Endothelial cell of coronary artery (primary cell): ENCODE data around the gene EHD4. TPM values are rescaled to one million over a fixed set of nuclear protein-coding genes. Genes with fewer than 3 reads are reported as not detected.

Experiments used
- total RNA-seq: library from RNA; depleted of rRNA; stranded (reverse); fragments of >200 nt; gene quantifications from 2 replicates; pipeline ENCODE4 v1.2.3, GENCODE V29; 2014

EHD4 gene
- total RNA-seq: 117 and 152 TPM in 2 replicates

DNA sequence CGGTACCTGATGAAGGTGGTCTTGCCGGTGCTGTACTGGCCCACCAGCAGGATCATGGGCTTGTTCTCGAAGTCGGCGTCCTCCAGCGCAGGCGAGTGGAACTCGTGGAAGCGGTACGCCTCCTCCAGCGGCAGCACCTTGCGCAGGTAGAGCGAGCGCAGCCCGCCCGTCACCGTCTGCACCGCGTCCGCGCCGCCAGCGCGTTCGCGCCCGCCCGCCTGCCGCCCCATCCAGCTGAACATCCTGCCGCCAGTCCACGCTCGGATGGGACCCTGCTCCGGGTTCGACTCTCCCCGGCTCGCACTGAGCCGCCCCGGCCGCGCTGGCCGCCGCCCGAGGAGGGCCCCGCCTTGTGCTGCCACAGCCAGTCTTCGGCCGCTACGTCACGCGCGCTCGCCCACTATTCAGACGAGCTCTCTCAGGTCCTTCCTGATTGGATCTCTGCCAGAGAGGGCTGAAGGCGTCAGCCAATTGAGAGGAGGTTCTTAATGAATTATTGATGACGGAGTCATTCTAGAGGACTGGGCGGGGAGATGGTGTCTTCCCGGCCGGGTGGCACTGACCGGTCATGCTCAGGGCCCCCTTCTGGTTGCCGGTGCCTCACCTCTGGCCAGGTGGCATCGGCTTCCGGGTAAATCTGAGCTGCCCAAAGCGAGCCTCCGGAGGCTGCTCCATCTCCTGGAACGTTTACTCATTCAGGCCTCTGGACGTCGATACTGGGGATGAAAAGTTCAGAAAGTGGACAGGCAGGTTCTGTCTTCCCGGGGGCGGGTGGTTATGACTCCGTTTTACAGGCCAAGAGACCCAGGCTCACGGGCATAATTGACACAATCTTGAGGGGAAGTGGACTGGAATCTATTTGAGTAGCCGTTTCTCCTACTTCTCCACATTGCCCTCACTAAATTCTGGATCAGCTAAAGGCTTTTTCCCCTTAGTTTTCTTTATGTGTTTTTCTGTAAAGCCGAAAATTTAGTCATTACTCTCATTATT is at the start of gene EHD4:
Gene EHD4 (minus strand): TSS at position 305 of the 990 bp plus-strand sequence. CDS start 63 bp downstream, at position 242.

DNA sequence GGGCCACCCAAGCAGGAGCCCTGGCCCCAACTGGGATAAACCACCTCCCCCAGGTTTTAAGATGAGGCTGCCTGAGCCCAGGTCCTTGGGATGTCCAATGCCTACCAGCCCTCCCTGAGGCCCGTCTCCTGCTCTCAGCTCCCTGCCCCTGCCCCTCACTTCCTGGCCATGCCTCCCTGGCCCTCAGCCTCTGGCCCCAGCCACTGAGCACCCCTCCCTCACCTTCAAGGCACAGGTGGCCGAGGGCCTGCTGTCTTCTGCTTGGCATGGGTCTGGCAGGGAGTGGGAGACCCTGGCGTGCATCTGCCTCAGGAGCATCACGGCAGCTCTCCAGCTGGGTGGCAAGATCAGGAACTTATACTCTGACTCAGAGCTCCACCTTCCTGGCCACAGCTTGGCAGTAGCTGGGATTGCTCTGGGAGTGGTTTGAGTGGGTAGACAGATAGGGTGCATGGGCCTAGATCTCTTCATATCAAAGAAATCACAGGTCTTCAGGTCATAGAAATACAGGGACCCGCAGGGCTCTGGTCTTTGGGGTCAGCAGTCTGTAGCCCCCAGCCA is 48.4 kb upstream of the EHD4 start, which contains the start of gene PLA2G4E:
Gene PLA2G4E (minus strand): TSS at position 330 of the 561 bp plus-strand sequence. CDS start 12 bp downstream, at position 318.

DNA sequence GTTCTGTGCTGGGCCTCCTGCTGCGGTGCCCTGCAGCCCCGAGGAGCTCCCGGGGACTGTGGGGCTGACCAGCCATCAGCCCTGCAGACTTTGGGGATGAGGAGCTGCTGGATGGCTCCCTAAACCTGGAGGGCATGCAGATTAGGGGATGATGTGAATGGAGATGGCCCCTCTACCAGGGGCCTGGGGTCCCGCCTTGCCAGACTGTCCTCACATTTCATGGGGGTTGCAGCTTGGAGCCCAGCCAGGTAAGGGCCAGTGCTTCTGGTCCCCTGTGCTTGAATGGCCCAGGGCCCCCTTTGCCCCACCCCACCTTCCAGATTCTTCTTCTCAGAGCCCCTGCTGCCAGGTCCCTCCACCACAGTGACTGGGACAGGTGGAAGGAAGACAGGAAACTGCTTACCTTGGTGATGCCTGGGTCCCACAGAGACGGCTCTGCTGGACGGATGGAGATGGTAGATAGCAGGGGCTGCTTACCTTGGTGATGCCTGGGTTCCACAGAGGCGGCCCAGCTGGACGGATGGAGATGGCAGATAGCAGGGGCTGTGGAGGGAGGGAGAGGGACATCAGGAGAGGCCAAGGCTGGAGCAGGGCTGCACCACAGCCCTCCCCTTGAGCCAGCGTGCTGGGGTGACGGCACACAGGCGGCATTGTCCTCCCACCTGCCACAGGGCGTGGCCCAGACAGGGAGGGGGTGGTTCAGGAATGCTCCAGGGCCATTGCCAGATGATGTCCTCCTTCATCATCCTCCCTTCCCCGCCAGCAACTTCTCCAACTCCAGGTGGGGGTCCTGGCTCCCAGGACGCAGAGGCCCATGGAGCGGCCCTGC is 78.7 kb downstream of the EHD4 start, which contains the start of gene SPTBN5:
Gene SPTBN5 (minus strand): TSS at position 632 of the 829 bp plus-strand sequence. CDS start 556 bp downstream, at position 76.

Other genes starting within 250 kb of the EHD4 start
- gene MAPKBP1, start 198.1 kb downstream of the EHD4 start, total RNA-seq: 18.3 and 22.3 TPM in 2 replicates
- gene JMJD7, start 144.5 kb downstream of the EHD4 start, total RNA-seq: 2.5 and 2.7 TPM in 2 replicates
- 0.27 and 1.2 TPM in 2 replicates for gene PLA2G4B, start 133.7 kb downstream of the EHD4 start, total RNA-seq
- gene SPTBN5, start 78.5 kb downstream of the EHD4 start, total RNA-seq: 6.3 and 10.5 TPM in 2 replicates
- not detected in 2 replicates for gene PLA2G4E, start 48.5 kb upstream of the EHD4 start, total RNA-seq
- not detected in 2 replicates for gene PLA2G4D, start 122.0 kb upstream of the EHD4 start, total RNA-seq
- not detected in 2 replicates for gene PLA2G4F, start 184.1 kb upstream of the EHD4 start, total RNA-seq
- 29.4 and 40.8 TPM in 2 replicates for gene VPS39, start 235.7 kb upstream of the EHD4 start, total RNA-seq